HG03045 (cell line): ENCODE results near the gene MID1.

Source experiments
- ATAC-seq: cut with Tn5 transposase; IDR thresholded peaks from one replicate; pipeline ENCODE4 v1.9.1; 2021; ENCODE audit warnings: mild to moderate bottlenecking, moderate library complexity; ENCODE audit not compliant: unreplicated experiment

MID1 gene

GRCh38 chrX:10395643-10396042, 224.7 kb downstream of the MID1 start:
- ATAC-seq: no peak
